MM.1S (cell line): ENCODE results near the gene RGS17.

Source experiments
- DNase-seq: peaks from one replicate; pipeline ENCODE4 v3.0.0-alpha.2; 2015
- H2AFZ ChIP-seq: fragments of 300-600 bp; sonication (generic); 2 replicates; pipeline ENCODE4 v1.6.0; 2016; ENCODE audit warnings: antibody characterized with exemption, low read length
- H3F3A ChIP-seq: fragments of 300-600 bp; sonication (generic); 2 replicates; pipeline ENCODE4 v1.6.1; 2016; ENCODE audit warnings: mild to moderate bottlenecking, antibody characterized with exemption, low read length, moderate library complexity, mixed read lengths; ENCODE audit not compliant: insufficient read depth
- H3K27ac ChIP-seq: fragments of 300-600 bp; sonication (generic); 2 replicates; pipeline ENCODE4 v1.5.1; 2016; ENCODE audit warnings: mild to moderate bottlenecking, low read length
- H3K27me3 ChIP-seq: fragments of 300-600 bp; sonication (generic); replicated peaks from 2 replicates; pipeline ENCODE4 v1.6.0; 2016; ENCODE audit warnings: low read length; ENCODE audit not compliant: insufficient read depth
- H3K36me3 ChIP-seq: fragments of 300-600 bp; sonication (generic); replicated peaks from 2 replicates; pipeline ENCODE4 v1.6.1; 2016; ENCODE audit warnings: mild to moderate bottlenecking, low read length, mixed read lengths; ENCODE audit not compliant: insufficient read depth
- H3K4me1 ChIP-seq: fragments of 300-600 bp; sonication (generic); 2 replicates; pipeline ENCODE4 v1.6.1; 2016; ENCODE audit warnings: low read length, mixed read lengths
- H3K4me2 ChIP-seq: fragments of 300-600 bp; sonication (generic); 2 replicates; pipeline ENCODE4 v1.6.0; 2016; ENCODE audit warnings: low read depth, low read length
- H3K4me3 ChIP-seq: fragments of 300-600 bp; sonication (generic); 2 replicates; pipeline ENCODE4 v1.5.1; 2016; ENCODE audit warnings: low read length, mixed read lengths
- H3K79me2 ChIP-seq: fragments of 300-600 bp; sonication (generic); 2 replicates; pipeline ENCODE4 v1.6.1; 2016; ENCODE audit warnings: mixed run types, low read length, mixed read lengths
- H3K9ac ChIP-seq: fragments of 300-600 bp; sonication (generic); 2 replicates; pipeline ENCODE4 v1.6.1; 2016; ENCODE audit warnings: low read length, mixed read lengths
- H3K9me2 ChIP-seq: fragments of 300-600 bp; sonication (generic); replicated peaks from 2 replicates; pipeline ENCODE4 v1.6.1; 2016; ENCODE audit warnings: mild to moderate bottlenecking, low read length, mixed read lengths; ENCODE audit not compliant: insufficient read depth
- H3K9me3 ChIP-seq: fragments of 300-600 bp; sonication (generic); replicated peaks from 2 replicates; pipeline ENCODE4 v1.6.1; 2016; ENCODE audit warnings: mild to moderate bottlenecking, low read length, mixed read lengths; ENCODE audit not compliant: insufficient read depth
- H4K20me1 ChIP-seq: fragments of 300-600 bp; sonication (generic); 2 replicates; pipeline ENCODE4 v1.6.1; 2016; ENCODE audit warnings: mild to moderate bottlenecking, low read length, moderate library complexity, mixed read lengths; ENCODE audit not compliant: insufficient read depth
- CTCF ChIP-seq: fragments of 300-600 bp; sonication (generic); IDR thresholded peaks from 2 replicates; pipeline ENCODE4 v1.5.1; 2016; ENCODE audit warnings: antibody characterized with exemption, low read length, mixed read lengths
- EZH2 ChIP-seq: fragments of 300-600 bp; sonication (generic); optimal IDR thresholded peaks from 2 replicates; pipeline ENCODE3; 2017; ENCODE audit warnings: low read depth, mild to moderate bottlenecking, antibody characterized with exemption, low read length, mixed read lengths
- EZH2phosphoT487 ChIP-seq: fragments of 300-600 bp; sonication (generic); IDR thresholded peaks from 2 replicates; pipeline ENCODE4 v1.6.1; 2018; ENCODE audit warnings: antibody characterized with exemption, low read length

Gene RGS17

GRCh38 chr6:153090241-153090930 is 40.7 kb downstream of the RGS17 start:
- H3K4me3 ChIP-seq: no peak overlapping the region
- H2AFZ ChIP-seq: no peak overlapping the region
- H3K27ac ChIP-seq: no peak overlapping the region
- H3K27me3 ChIP-seq: no peaks in the 10 kb centered on the region
- H3K9ac ChIP-seq: no peak overlapping the region
- no peaks in the 10 kb centered on the region for H3K9me3 ChIP-seq
- no peaks in the 10 kb centered on the region for H4K20me1 ChIP-seq
- H3K9me2 ChIP-seq: no peaks in the 10 kb centered on the region
- DNase-seq: peak; percentile 18
- peak overlapping the region; percentile 29; the same call in 1 of the 2 replicates for H3K4me2 ChIP-seq
- no peaks in the 10 kb centered on the region for H3K79me2 ChIP-seq
- H3K4me1 ChIP-seq: no peaks in the 10 kb centered on the region
- TF ChIP-seq EZH2 (no peak), EZH2phosphoT487 (no peak)
- H3F3A ChIP-seq: no peaks in the 10 kb centered on the region
- H3K36me3 ChIP-seq: no peaks in the 10 kb centered on the region

DNA sequence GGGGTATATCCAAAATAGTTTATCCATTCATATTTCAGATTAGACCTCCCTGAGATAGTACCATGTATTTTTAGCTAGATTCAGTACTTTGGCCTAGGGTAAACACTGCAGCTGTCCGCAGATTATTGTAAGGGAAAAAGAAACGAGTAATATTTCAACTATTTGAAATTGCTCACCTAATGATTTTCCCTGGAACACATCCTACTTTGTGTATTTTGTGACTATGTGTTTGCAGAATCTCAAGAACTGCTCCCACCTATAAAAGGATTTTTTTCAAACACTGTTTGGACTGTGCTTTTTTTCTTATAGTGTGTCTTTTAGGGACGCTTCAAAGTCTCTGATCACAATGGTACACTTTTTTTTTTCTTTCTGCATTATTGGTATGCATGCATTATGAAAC is 42.3 kb downstream of the RGS17 start:
- no peak for DNase-seq

GRCh38 chr6:153087436-153087835 is 43.6 kb downstream of the RGS17 start:
- Histone ChIP-seq H3K4me2 (no peak overlapping the region), H3K4me3 (no peak overlapping the region), H4K20me1 (no peaks in the 10 kb centered on the region), H3K79me2 (no peaks in the 10 kb centered on the region), H3K27me3 (no peaks in the 10 kb centered on the region), H2AFZ (no peak overlapping the region), H3K4me1 (no peaks in the 10 kb centered on the region), H3K27ac (no peak overlapping the region), H3K9me3 (no peaks in the 10 kb centered on the region), H3F3A (no peaks in the 10 kb centered on the region), H3K36me3 (no peaks in the 10 kb centered on the region), H3K9me2 (no peaks in the 10 kb centered on the region), H3K9ac (no peak overlapping the region)
- TF ChIP-seq CTCF (no peak), EZH2 (no peak), EZH2phosphoT487 (no peak)
- DNase-seq: no peak

More for the DNA sequence above, 42.3 kb downstream of the RGS17 start:
- Histone ChIP-seq H3K9ac (no peak overlapping the region), H3K36me3 (no peaks in the 10 kb centered on the region), H2AFZ (no peak overlapping the region), H3K4me3 (no peak overlapping the region), H3K27ac (no peak overlapping the region), H3K27me3 (no peaks in the 10 kb centered on the region), H4K20me1 (no peaks in the 10 kb centered on the region), H3K79me2 (no peaks in the 10 kb centered on the region), H3K4me1 (no peaks in the 10 kb centered on the region), H3K9me3 (no peaks in the 10 kb centered on the region), H3K9me2 (no peaks in the 10 kb centered on the region), H3K4me2 (no peak overlapping the region), H3F3A (no peaks in the 10 kb centered on the region)
- TF ChIP-seq EZH2phosphoT487: no peak
- TF ChIP-seq CTCF: no peak
- no peak for TF ChIP-seq EZH2

DNA sequence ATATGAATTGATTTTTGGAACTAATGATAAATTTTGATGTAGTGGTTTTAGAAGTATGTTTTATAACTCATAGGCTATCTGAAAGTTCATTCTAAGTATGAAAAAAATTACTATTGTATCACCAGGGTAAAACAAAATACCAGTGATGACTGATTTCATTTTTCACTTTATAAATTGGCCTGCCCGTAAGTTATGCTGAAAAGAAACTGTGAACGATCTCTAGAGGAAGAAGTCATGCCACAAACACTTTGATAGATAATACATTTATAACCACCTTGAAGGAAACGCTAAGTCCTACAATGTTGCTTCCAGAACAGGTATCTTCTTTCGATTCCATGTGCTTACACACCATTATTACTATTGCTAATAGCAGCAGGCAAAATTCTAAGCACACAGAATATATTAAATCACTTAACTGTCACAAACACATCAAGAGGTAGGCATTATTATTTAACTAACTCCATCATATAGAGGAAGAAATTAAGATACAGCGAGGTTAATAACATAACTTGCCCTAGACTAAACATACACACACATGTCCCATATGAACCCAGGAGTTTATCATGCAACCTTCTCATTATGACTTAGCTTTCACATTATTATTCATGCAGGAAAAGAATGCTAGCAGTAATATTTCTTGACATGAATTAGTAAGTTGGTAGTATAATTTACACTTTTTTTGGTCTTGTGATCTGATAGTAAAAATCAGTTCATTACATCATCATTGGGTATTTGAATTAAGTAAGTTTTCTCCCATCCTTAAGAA is 44.7 kb downstream of the RGS17 start:
- H3K27me3 ChIP-seq: no peaks in the 10 kb centered on the region
- H3F3A ChIP-seq: no peaks in the 10 kb centered on the region
- H4K20me1 ChIP-seq: no peaks in the 10 kb centered on the region
- no peaks in the 10 kb centered on the region for H3K36me3 ChIP-seq
- H3K9me2 ChIP-seq: no peaks in the 10 kb centered on the region
- TF ChIP-seq CTCF (no peak), EZH2 (no peak), EZH2phosphoT487 (no peak)
- H3K27ac ChIP-seq: no peak overlapping the region
- no peaks in the 10 kb centered on the region for H3K9me3 ChIP-seq
- no peak overlapping the region for H3K4me3 ChIP-seq
- H3K79me2 ChIP-seq: no peaks in the 10 kb centered on the region
- no peak overlapping the region for H3K4me2 ChIP-seq
- H2AFZ ChIP-seq: no peak overlapping the region
- H3K9ac ChIP-seq: no peak overlapping the region
- DNase-seq: no peak
- no peaks in the 10 kb centered on the region for H3K4me1 ChIP-seq
